22Rv1 (cell line): Measurements from ENCODE around the gene TAX1BP1.

Source experiments
- CTCF ChIP-seq: fragments of 450-650 bp; IDR thresholded peaks from 2 replicates; pipeline ENCODE4 v1.5.1; 2017; ENCODE audit warnings: mild to moderate bottlenecking
- ZFX ChIP-seq: fragments of 450-650 bp; IDR thresholded peaks from 2 replicates; pipeline ENCODE4 v1.6.1; 2017; ENCODE audit warnings: antibody characterized with exemption, borderline replicate concordance

DNA sequence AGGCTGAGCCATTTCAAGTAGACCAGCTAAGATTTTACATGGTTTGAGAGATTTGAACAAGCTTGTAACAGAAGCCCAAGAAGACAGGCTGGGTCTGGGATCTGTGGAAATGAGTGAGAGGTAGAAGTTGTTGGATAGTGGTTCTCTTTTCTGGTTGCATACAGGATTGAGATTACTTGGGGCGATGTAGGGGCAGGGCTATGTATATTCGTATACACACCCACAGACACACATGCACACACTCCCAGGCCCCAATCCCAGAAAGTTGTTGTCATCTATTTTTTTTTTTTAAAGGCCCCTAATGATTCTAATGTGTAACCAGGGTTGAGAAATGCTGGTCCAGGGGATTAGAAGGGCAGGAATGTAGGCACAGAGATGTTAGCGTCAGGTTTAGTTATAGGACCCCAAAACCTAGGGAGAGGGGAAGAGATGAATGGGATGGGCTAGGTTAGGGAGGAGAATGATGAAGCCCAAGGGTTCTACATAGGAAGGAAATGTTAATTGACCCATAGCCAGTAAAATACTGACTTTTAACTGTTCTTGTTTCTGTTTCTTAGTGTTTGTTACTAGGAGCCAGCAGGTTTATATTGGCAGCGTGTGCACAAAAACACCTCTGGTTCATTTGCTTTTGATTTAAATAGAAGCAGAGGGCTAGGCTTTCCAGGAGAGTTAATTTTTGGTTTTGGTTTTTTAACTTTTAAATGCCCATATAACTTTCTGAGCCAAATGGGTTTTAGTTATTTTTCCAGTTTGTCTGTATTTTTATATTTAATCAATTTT, 7.8 kb downstream of the TAX1BP1 start:
- TF ChIP-seq CTCF (no peak), ZFX (no peak)
